ENCODE results near the gene CDC25A.

Gene CDC25A

GRCh38 chr3:48180531-48181253, 7.5 kb downstream of the CDC25A start:
- peaks cover 72% of the 10 kb centered on the region for H3K36me3 ChIP-seq (ENCODE audit: insufficient read depth, low read length)
- H3K27me3 ChIP-seq (ENCODE audit: insufficient read depth, low read length), result no peaks in the 10 kb centered on the region
- no peak overlapping the region for H3K27ac ChIP-seq (ENCODE audit: low read depth, low read length)
- peaks cover 40% of the 10 kb centered on the region for H3K79me2 ChIP-seq (ENCODE audit: control insufficient read depth, insufficient read depth, low read length, unreplicated experiment)
- H2AFZ ChIP-seq (ENCODE audit: low read length, unreplicated experiment), result no peak overlapping the region
- peaks cover 2% of the 10 kb centered on the region for H3K4me1 ChIP-seq (ENCODE audit: control insufficient read depth, insufficient read depth, low read length, unreplicated experiment)
- no peak overlapping the region for H3K4me3 ChIP-seq (ENCODE audit: low read depth, low read length)

- Histone ChIP-seq H2AFZ (ENCODE audit: low read length, unreplicated experiment) (no peak overlapping the region), H3K79me2 (ENCODE audit: control insufficient read depth, insufficient read depth, low read length, unreplicated experiment) (peaks cover 33% of the 10 kb centered on the region), H3K36me3 (ENCODE audit: insufficient read depth, low read length) (peaks cover 72% of the 10 kb centered on the region)
Observed at GRCh38 chr3:48180021-48180420, 8.2 kb downstream of the CDC25A start.

GRCh38 chr3:48178072-48178471, 10.1 kb downstream of the CDC25A start:
- H2AFZ ChIP-seq (ENCODE audit: low read length, unreplicated experiment), result no peak overlapping the region
- no peaks in the 10 kb centered on the region for H3K4me1 ChIP-seq (ENCODE audit: control insufficient read depth, insufficient read depth, low read length, unreplicated experiment)
- H3K27me3 ChIP-seq (ENCODE audit: insufficient read depth, low read length), result no peaks in the 10 kb centered on the region
- peaks cover 29% of the 10 kb centered on the region for H3K79me2 ChIP-seq (ENCODE audit: control insufficient read depth, insufficient read depth, low read length, unreplicated experiment)
- peaks cover 68% of the 10 kb centered on the region; the same call in 1 of the 2 replicates for H3K36me3 ChIP-seq (ENCODE audit: insufficient read depth, low read length)
- H3K4me3 ChIP-seq (ENCODE audit: low read depth, low read length), result no peak overlapping the region
- H3K27ac ChIP-seq (ENCODE audit: low read depth, low read length), result no peak overlapping the region

More at GRCh38 chr3:48180021-48180420, 8.2 kb downstream of the CDC25A start:
- no peak overlapping the region for H3K4me3 ChIP-seq (ENCODE audit: low read depth, low read length)
- no peak overlapping the region for H3K27ac ChIP-seq (ENCODE audit: low read depth, low read length)
- H3K27me3 ChIP-seq (ENCODE audit: insufficient read depth, low read length), result no peaks in the 10 kb centered on the region
- no peaks in the 10 kb centered on the region for H3K4me1 ChIP-seq (ENCODE audit: control insufficient read depth, insufficient read depth, low read length, unreplicated experiment)

GRCh38 chr3:48157950-48158376, 30.3 kb downstream of the CDC25A start:
- H3K27ac ChIP-seq (ENCODE audit: low read depth, low read length), result no peak overlapping the region
- peaks cover 16% of the 10 kb centered on the region for H3K4me1 ChIP-seq (ENCODE audit: control insufficient read depth, insufficient read depth, low read length, unreplicated experiment)
- no peak overlapping the region for H3K4me3 ChIP-seq (ENCODE audit: low read depth, low read length)
- H3K36me3 ChIP-seq (ENCODE audit: insufficient read depth, low read length), result peaks cover 8% of the 10 kb centered on the region; the same call in 1 of the 2 replicates
- no peaks in the 10 kb centered on the region for H3K27me3 ChIP-seq (ENCODE audit: insufficient read depth, low read length)
- H2AFZ ChIP-seq (ENCODE audit: low read length, unreplicated experiment), result no peak overlapping the region
- no peaks in the 10 kb centered on the region for H3K79me2 ChIP-seq (ENCODE audit: control insufficient read depth, insufficient read depth, low read length, unreplicated experiment)

- peaks cover 16% of the 10 kb centered on the region for H3K4me1 ChIP-seq (ENCODE audit: control insufficient read depth, insufficient read depth, low read length, unreplicated experiment)
Observed at GRCh38 chr3:48157202-48157840, 30.9 kb downstream of the CDC25A start.

GRCh38 chr3:48156163-48156562, 32.1 kb downstream of the CDC25A start:
- H3K4me3 ChIP-seq (ENCODE audit: low read depth, low read length), result no peak overlapping the region
- H3K27ac ChIP-seq (ENCODE audit: low read depth, low read length), result no peak overlapping the region
- no peaks in the 10 kb centered on the region for H3K79me2 ChIP-seq (ENCODE audit: control insufficient read depth, insufficient read depth, low read length, unreplicated experiment)
- no peaks in the 10 kb centered on the region for H3K27me3 ChIP-seq (ENCODE audit: insufficient read depth, low read length)
- peaks cover 16% of the 10 kb centered on the region for H3K4me1 ChIP-seq (ENCODE audit: control insufficient read depth, insufficient read depth, low read length, unreplicated experiment)
- peaks cover 6% of the 10 kb centered on the region; the same call in 1 of the 2 replicates for H3K36me3 ChIP-seq (ENCODE audit: insufficient read depth, low read length)
- H2AFZ ChIP-seq (ENCODE audit: low read length, unreplicated experiment), result no peak overlapping the region

More at GRCh38 chr3:48157202-48157840, 30.9 kb downstream of the CDC25A start:
- H3K79me2 ChIP-seq (ENCODE audit: control insufficient read depth, insufficient read depth, low read length, unreplicated experiment), result no peaks in the 10 kb centered on the region
- H3K36me3 ChIP-seq (ENCODE audit: insufficient read depth, low read length), result peaks cover 8% of the 10 kb centered on the region; the same call in 1 of the 2 replicates
- no peak overlapping the region for H2AFZ ChIP-seq (ENCODE audit: low read length, unreplicated experiment)
- H3K4me3 ChIP-seq (ENCODE audit: low read depth, low read length), result no peak overlapping the region
- H3K27ac ChIP-seq (ENCODE audit: low read depth, low read length), result no peak overlapping the region
- no peaks in the 10 kb centered on the region for H3K27me3 ChIP-seq (ENCODE audit: insufficient read depth, low read length)

GRCh38 chr3:48155122-48155521, 33.1 kb downstream of the CDC25A start:
- Histone ChIP-seq H2AFZ (ENCODE audit: low read length, unreplicated experiment) (no peak overlapping the region), H3K27me3 (ENCODE audit: insufficient read depth, low read length) (no peaks in the 10 kb centered on the region), H3K36me3 (ENCODE audit: insufficient read depth, low read length) (peaks cover 6% of the 10 kb centered on the region; the same call in 1 of the 2 replicates), H3K79me2 (ENCODE audit: control insufficient read depth, insufficient read depth, low read length, unreplicated experiment) (no peaks in the 10 kb centered on the region), H3K4me1 (ENCODE audit: control insufficient read depth, insufficient read depth, low read length, unreplicated experiment) (peaks cover 16% of the 10 kb centered on the region), H3K27ac (ENCODE audit: low read depth, low read length) (no peak overlapping the region), H3K4me3 (ENCODE audit: low read depth, low read length) (no peak overlapping the region)

GRCh38 chr3:48151807-48152427, 36.3 kb downstream of the CDC25A start:
- Histone ChIP-seq H3K79me2 (ENCODE audit: control insufficient read depth, insufficient read depth, low read length, unreplicated experiment) (no peaks in the 10 kb centered on the region), H3K4me3 (ENCODE audit: low read depth, low read length) (no peak overlapping the region), H3K27me3 (ENCODE audit: insufficient read depth, low read length) (no peaks in the 10 kb centered on the region), H3K36me3 (ENCODE audit: insufficient read depth, low read length) (no peaks in the 10 kb centered on the region), H3K27ac (ENCODE audit: low read depth, low read length) (no peak overlapping the region), H3K4me1 (ENCODE audit: control insufficient read depth, insufficient read depth, low read length, unreplicated experiment) (peaks cover 11% of the 10 kb centered on the region), H2AFZ (ENCODE audit: low read length, unreplicated experiment) (no peak overlapping the region)

GRCh38 chr3:48151058-48151806, 37.0 kb downstream of the CDC25A start:
- H3K27ac ChIP-seq (ENCODE audit: low read depth, low read length), result no peak overlapping the region
- H3K4me1 ChIP-seq (ENCODE audit: control insufficient read depth, insufficient read depth, low read length, unreplicated experiment), result peaks cover 11% of the 10 kb centered on the region
- no peak overlapping the region for H3K4me3 ChIP-seq (ENCODE audit: low read depth, low read length)
- no peaks in the 10 kb centered on the region for H3K36me3 ChIP-seq (ENCODE audit: insufficient read depth, low read length)
- no peaks in the 10 kb centered on the region for H3K27me3 ChIP-seq (ENCODE audit: insufficient read depth, low read length)
- no peaks in the 10 kb centered on the region for H3K79me2 ChIP-seq (ENCODE audit: control insufficient read depth, insufficient read depth, low read length, unreplicated experiment)
- H2AFZ ChIP-seq (ENCODE audit: low read length, unreplicated experiment), result no peak overlapping the region

GRCh38 chr3:48143992-48144391, 44.2 kb downstream of the CDC25A start:
- H3K79me2 ChIP-seq (ENCODE audit: control insufficient read depth, insufficient read depth, low read length, unreplicated experiment), result no peaks in the 10 kb centered on the region
- H3K27me3 ChIP-seq (ENCODE audit: insufficient read depth, low read length), result no peaks in the 10 kb centered on the region
- H3K4me3 ChIP-seq (ENCODE audit: low read depth, low read length), result no peak overlapping the region
- H3K4me1 ChIP-seq (ENCODE audit: control insufficient read depth, insufficient read depth, low read length, unreplicated experiment), result peaks cover 2% of the 10 kb centered on the region
- H3K27ac ChIP-seq (ENCODE audit: low read depth, low read length), result no peak overlapping the region
- H2AFZ ChIP-seq (ENCODE audit: low read length, unreplicated experiment), result no peak overlapping the region
- H3K36me3 ChIP-seq (ENCODE audit: insufficient read depth, low read length), result no peaks in the 10 kb centered on the region
